NT2/D1 (cell line): ENCODE measurements around the gene RFTN1.

ENCODE experiments used
- DNase-seq: peaks from one replicate; pipeline ENCODE4 v3.0.0-alpha.2; 2011; ENCODE audit warnings: low read depth, low spot score
- H3K27me3 ChIP-seq: 2 replicates; pipeline ENCODE4 v1.6.0; 2011; ENCODE audit warnings: mild to moderate bottlenecking; ENCODE audit not compliant: insufficient read length, insufficient read depth
- H3K36me3 ChIP-seq: 2 replicates; pipeline ENCODE4 v1.6.1; 2011; ENCODE audit warnings: mild to moderate bottlenecking, low read length, mixed read lengths; ENCODE audit not compliant: insufficient read depth, insufficient read length
- H3K4me1 ChIP-seq: 2 replicates; pipeline ENCODE4 v1.5.1; 2011; ENCODE audit not compliant: insufficient read depth, insufficient read length
- H3K4me3 ChIP-seq: 2 replicates; pipeline ENCODE4 v1.5.1; 2011; ENCODE audit warnings: low read depth; ENCODE audit not compliant: insufficient read length
- H3K9ac ChIP-seq: 2 replicates; pipeline ENCODE4 v1.6.0; 2011; ENCODE audit warnings: low read depth; ENCODE audit not compliant: insufficient read length
- H3K9me3 ChIP-seq: 2 replicates; pipeline ENCODE4 v1.5.1; 2011; ENCODE audit warnings: mild to moderate bottlenecking, low read length; ENCODE audit not compliant: insufficient read depth
- SUZ12 ChIP-seq: IDR thresholded peaks from 2 replicates; pipeline ENCODE4 v1.6.1; 2011; ENCODE audit not compliant: insufficient read length, insufficient read depth; ENCODE audit errors: extremely low read depth
- YY1 ChIP-seq: IDR thresholded peaks from 2 replicates; pipeline ENCODE4 v1.6.1; 2011; ENCODE audit not compliant: insufficient read length, insufficient read depth
- ZNF274 ChIP-seq: IDR thresholded peaks from 2 replicates; pipeline ENCODE4 v1.6.1; 2011; ENCODE audit warnings: mild to moderate bottlenecking, low read depth, low read length

RFTN1 gene

GRCh38 chr3:16488637-16489036 is 24.9 kb downstream of the RFTN1 start:
- Histone ChIP-seq H3K36me3 (peaks cover 3% of the 10 kb centered on the region), H3K4me1 (no peaks in the 10 kb centered on the region), H3K4me3 (no peak overlapping the region), H3K27me3 (peaks cover 58% of the 10 kb centered on the region), H3K9ac (no peak overlapping the region), H3K9me3 (peaks cover 19% of the 10 kb centered on the region)
- no peak for TF ChIP-seq YY1
- TF ChIP-seq SUZ12, result no peak
- no peak for TF ChIP-seq ZNF274
- no peak for DNase-seq

- H3K4me3 ChIP-seq, result no peak overlapping the region
- DNase-seq, result no peak
- no peak overlapping the region for H3K9ac ChIP-seq
- TF ChIP-seq YY1 (no peak), ZNF274 (no peak)
- peaks cover 2% of the 10 kb centered on the region for H3K4me1 ChIP-seq
- H3K9me3 ChIP-seq, result peaks cover 19% of the 10 kb centered on the region
- H3K36me3 ChIP-seq, result peaks cover 3% of the 10 kb centered on the region
- H3K27me3 ChIP-seq, result peaks cover 55% of the 10 kb centered on the region
Measured at GRCh38 chr3:16487511-16488175, 25.9 kb downstream of the RFTN1 start.

DNA sequence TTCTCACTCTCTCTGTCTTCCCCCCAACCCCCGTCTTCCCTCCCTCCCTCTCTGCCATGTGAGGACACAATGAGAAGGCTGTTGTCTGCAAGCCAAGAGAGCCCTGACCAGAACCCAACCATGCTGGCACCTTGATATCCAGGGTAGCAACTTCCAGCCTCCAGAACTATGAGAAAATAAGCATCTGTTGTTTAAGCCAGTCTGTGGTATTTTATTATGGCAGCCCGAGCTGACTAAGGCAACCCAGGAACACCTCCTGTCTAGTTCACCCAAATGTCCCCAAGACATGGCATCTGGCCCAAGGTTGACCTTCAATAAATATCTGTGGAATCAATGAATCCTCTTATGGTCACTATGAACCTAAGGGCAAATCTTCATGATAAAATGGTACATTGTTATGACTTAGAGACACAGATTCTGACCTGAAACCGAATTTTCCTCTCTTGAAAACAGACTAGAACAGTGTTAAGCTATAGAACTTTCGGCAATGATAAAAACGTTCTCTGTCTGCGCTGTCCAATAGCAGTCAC is 26.5 kb downstream of the RFTN1 start:
- no peak for TF ChIP-seq SUZ12
- no peak for TF ChIP-seq ZNF274
- no peak for TF ChIP-seq YY1
- Histone ChIP-seq H3K4me1 (peaks cover 2% of the 10 kb centered on the region), H3K9me3 (peaks cover 16% of the 10 kb centered on the region), H3K36me3 (no peaks in the 10 kb centered on the region), H3K4me3 (no peak overlapping the region), H3K9ac (no peak overlapping the region), H3K27me3 (peaks cover 55% of the 10 kb centered on the region)
- no peak for DNase-seq

- H3K9me3 ChIP-seq, result peaks cover 7% of the 10 kb centered on the region
- H3K4me3 ChIP-seq, result no peak overlapping the region
- H3K27me3 ChIP-seq, result peaks cover 56% of the 10 kb centered on the region
- TF ChIP-seq SUZ12 (no peak), YY1 (no peak), ZNF274 (no peak)
- DNase-seq, result no peak
- peaks cover 2% of the 10 kb centered on the region for H3K4me1 ChIP-seq
- H3K9ac ChIP-seq, result no peak overlapping the region
- H3K36me3 ChIP-seq, result no peaks in the 10 kb centered on the region
Measured at GRCh38 chr3:16486201-16486600, 27.3 kb downstream of the RFTN1 start.

DNA sequence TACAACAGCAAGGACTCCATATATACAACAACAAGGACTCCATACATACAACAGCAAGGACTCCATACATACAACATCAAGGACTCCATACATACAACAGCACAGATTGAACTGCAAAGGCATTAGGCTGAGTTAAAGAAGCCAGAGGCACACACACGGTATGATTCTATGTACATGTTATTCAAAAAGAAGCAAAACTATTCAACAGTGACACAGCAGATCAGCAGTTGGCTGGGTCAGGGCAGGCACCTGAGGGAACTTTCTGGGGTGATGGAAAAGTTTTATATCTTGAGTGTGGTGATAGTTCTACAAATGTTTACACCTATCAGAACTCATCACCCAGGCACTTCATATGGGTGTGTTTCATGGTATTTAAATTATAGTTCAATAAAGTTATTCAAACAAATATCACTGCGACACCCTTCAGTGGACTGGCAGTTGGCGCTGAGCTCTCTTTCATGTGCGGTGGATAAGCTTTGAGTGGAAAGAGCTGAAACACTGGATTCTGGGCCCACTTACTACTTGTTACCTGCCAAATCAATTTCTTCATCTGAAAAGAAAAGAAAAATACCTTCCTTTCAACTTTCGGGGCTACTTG is 28.0 kb downstream of the RFTN1 start:
- Histone ChIP-seq H3K9me3 (0 out of 2 replicates have a peak, but pooled peaks cover under 1% of the 10 kb centered on the region), H3K4me3 (no peak overlapping the region)

DNA sequence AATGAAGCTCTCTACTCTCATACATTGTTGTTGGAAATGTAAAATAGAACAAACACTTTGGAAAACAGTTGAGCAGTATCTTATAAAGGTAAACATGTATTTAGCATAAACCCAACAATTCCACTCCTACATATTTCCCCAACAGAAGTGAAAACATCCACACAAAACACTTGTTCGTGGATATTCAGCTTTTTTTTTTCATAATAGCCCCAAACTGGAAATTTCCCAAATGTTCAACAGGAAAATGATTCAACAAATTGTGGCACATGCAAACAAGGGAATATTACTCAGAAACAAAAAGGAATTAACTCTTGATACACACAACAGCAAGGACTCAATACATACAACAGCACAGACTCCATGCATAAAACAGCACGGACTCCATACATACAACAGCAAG is 28.5 kb downstream of the RFTN1 start:
- DNase-seq, result no peak
- Histone ChIP-seq H3K9ac (no peak overlapping the region), H3K4me1 (peaks cover 2% of the 10 kb centered on the region), H3K9me3 (no peaks in the 10 kb centered on the region), H3K27me3 (peaks cover 66% of the 10 kb centered on the region), H3K4me3 (no peak overlapping the region), H3K36me3 (no peaks in the 10 kb centered on the region)
- TF ChIP-seq ZNF274 (no peak), SUZ12 (no peak), YY1 (no peak)

More for the DNA sequence above, 28.0 kb downstream of the RFTN1 start:
- Histone ChIP-seq H3K4me1 (peaks cover 2% of the 10 kb centered on the region), H3K27me3 (peaks cover 61% of the 10 kb centered on the region), H3K9ac (no peak overlapping the region), H3K36me3 (no peaks in the 10 kb centered on the region)
- TF ChIP-seq ZNF274, result no peak
- no peak for TF ChIP-seq SUZ12
- no peak for TF ChIP-seq YY1
- DNase-seq, result no peak

DNA sequence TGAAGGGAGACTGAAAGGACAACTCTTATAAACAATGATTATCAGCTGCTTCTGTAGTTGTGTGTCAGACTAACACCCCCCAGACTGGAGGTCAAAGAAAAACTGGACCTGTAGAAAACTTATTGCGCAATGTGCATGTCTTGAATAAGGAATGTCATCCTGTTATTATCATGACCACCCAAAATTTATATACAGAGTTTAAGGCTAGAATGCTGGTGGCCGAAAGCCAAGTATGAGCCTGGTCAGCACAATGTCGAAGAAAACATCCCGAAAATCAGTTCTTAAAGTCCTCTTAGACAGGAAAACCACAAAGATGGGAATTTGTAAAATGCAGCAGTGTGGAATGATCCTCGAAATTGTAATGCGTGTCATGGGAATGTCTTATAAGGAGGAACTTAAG is 29.3 kb downstream of the RFTN1 start:
- H3K4me1 ChIP-seq, result peaks cover 2% of the 10 kb centered on the region
- peaks cover 74% of the 10 kb centered on the region for H3K27me3 ChIP-seq
- no peaks in the 10 kb centered on the region for H3K9me3 ChIP-seq
- H3K36me3 ChIP-seq, result no peaks in the 10 kb centered on the region
- H3K9ac ChIP-seq, result no peak overlapping the region
- no peak overlapping the region for H3K4me3 ChIP-seq
- TF ChIP-seq ZNF274, result no peak
- TF ChIP-seq YY1, result no peak
- TF ChIP-seq SUZ12, result no peak
- no peak for DNase-seq
